ENCODE data around the gene POLQ.
A peak's percentile ranks its signal among the peaks of the same experiment; 100 is the strongest.
"Not testable (repeated sequence)": the region's sequence is repeated elsewhere in the genome, so short reads cannot be mapped to it uniquely, and the experiment has no call there.

The POLQ gene

DNA sequence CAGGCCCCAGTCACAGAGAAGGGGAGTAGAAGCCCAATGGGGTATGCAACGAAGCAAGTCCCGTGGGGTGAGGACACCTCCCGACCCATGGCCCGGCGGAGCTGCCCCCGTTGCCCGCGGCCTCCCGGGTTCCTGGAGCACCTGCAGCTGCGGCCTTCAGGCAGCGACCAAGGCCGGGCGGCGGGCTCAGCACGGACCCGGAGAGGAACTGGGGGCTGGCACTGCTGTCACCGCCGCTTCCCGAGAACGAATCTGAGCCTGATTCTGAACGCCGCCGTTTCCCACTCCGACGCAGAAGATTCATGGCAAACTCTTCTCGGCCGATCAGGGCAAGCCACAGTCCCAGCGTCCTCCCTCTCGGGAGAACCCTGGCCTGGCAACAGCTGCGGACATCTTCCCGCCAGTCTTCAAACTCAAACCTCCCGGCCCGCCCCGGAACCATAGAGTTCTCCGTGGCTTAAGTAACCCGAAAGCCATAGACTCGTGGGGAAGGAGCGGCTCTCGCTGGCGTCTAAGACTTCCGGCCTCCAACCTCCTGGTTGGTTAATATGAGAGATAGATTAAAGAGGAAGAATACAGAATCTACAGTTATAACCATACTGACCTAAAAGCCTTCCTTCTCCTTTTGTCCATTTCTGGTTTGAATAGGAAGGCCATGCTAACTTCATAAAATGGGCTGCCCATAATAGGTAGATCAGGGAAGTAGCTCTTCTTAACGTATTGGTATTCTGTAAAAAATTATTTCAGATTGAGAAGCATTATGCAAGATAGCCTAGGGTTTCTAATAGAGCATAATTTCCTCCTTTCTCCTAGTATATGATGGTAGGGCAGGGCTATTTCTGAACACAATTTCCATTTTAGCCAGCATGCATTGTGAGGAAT lies at the start of gene POLQ:
Gene POLQ (minus strand): TSS at position 415 of the 882 bp plus-strand sequence. CDS start 111 bp downstream, at position 304.
- DNase-seq: peak; percentile 88

DNA sequence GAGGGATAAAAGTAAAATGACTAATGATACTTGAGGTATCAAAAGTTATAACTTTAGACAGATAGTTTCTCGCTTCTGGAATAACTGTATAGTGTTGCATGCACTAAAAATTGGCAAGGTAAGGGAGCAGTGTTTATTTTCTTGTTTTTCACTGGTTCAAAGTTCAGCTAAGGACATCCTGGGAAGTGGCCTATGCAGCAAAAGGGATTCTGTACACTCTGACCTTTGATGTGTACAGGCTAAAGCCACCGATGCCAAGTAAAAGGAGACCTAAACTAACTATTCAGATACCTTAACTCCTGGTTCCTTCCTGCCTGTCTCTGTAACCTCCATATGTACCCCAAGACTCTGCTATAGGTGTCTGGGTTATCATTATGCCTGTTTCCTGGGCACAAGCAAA lies 49.1 kb upstream of the POLQ start:
- DNase-seq: no peak

DNA sequence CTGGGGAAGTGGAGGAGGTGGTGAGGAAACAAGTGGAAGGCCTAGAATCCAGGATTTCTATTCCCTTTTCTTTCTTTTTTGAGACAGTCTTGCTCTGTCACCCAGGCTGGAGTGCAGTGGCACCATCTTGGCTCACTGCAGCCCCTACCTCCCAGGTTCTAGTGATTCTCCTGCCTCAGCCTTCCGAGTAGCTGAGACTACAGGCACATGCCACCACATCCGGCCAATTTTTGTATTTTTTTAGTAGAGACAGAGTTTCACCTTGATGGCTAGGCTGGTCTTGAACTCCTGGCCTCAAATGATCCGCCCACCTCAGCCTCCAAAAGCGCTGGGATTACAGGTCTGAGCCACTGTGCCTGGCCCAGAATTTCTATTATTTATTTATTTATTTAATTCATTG lies 48.0 kb upstream of the POLQ start:
- not testable (repeated sequence) for DNase-seq

DNA sequence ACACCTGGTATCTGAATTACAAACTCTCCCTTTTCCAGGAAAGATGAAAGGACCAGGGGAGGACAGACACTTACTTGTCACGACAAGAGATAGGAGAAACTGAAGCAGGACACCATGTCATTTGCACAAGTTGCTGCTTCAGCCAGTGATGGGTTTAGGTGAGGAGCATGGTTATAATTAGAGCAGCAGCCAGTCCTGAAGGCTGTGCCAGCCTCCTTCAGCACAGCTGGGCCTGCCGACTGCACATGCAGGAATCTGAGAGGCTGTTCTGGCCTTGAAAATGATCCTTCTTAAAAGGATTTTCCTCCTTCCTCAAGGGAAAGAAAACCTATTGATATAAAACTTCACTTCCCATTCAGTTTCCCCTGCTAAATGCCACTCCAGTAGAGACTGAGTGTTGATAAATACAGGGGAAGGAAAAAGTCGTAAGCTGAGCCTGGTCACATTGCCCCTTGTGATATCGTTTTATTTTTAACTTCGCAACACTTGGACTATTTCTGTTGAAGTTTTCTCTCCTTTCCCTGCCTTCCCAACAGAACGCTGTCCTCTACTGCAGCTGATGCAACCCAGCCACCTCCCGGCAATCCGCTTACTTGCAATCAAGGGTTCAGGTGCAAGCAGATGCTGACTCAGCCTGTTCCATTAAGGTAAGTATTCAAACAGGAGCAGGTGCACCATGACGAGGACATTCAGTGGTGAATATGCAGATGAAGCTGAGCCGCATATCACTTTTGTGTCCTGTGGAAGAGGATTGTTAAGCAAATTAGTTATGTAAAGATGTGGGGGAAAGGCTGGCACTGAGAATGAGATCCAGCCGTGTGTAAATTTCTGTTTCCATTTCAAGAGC lies 47.3 kb upstream of the POLQ start, which contains the start of gene FBXO40:
Gene FBXO40 (plus strand): TSS at position 524 of the 847 bp plus-strand sequence. CDS start 27,197 bp downstream, outside the sequence.
- DNase-seq: peak; percentile 48

DNA sequence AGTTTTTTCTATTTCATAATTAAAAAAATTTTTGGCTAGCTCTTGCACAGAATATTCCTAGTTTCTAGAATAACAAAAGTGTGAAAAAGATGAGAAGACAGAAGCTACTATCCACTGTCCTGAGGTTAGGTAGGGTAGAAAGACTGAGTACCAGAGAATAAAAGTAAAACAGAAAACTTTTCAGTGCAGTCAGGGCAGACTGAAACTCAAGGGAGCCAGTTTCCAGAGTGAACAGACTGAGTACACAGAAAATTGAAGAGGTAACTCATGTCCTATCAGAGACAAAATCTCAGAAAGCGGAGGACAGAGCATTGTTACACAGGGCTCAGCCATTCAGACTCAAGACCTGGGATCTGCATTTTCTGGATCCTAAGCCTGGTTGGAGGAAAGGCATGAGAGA lies 38.6 kb upstream of the POLQ start:
- no peak for DNase-seq

DNA sequence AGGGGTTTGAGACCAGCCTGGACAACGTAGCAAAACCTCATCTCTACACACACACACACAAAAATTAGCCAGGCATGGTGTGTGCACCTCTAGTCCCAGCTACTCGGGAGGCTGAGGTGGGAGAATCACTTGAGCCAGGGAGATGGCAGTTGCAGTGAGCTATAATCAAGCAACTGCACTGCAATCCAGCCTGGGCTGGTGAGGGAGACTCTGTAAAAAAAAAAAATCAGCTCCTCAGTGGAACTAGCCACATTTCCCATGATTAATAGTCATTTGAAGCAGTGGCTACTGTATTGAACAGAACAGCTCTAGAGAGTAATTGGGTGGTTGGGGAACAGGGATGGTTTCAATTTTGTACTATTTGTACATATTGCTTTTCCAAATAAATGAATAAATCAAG lies 35.9 kb upstream of the POLQ start:
- DNase-seq: no peak

DNA sequence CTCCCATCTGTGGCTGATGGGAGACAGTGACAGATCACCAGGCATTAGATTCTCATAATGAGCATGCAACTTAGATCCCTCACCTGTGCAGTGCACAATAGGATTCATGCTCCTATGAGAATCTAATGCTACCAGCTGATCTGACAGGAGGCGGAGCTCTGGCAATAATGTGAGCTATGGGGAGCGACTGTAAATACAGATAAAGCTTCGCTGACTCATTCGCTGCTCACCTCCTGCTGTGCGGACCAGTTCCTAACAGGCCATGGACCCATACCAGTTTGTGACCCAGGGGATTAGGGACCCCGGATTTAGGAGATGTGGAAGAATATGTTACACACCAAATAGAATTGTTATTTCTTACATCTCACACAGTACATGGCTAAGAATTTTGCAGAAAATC lies 28.7 kb upstream of the POLQ start:
- no peak for DNase-seq

DNA sequence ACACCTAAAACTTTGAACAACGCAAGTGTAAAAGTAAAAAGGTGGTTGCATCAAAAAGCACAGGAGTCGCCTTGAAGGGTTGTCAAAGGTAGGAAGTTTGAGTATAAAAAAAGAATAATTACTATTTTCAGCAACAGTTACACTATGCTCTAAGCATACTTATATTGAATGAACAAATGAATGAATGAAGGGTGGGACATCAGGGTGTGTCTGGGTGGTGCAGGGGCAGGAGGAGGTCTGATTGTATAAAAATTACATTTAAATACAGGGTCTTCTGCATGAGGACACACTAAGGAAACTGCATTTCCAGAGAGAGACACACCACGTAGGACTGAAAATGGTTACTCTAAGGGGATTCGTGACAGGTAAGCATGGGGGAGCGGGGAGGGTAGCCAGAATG lies 21.9 kb upstream of the POLQ start, which contains the start of gene ARGFX:
Gene ARGFX (plus strand): TSS at position 301 of the 400 bp plus-strand sequence. CDS start 2,765 bp downstream, outside the sequence.
- DNase-seq: no peak

DNA sequence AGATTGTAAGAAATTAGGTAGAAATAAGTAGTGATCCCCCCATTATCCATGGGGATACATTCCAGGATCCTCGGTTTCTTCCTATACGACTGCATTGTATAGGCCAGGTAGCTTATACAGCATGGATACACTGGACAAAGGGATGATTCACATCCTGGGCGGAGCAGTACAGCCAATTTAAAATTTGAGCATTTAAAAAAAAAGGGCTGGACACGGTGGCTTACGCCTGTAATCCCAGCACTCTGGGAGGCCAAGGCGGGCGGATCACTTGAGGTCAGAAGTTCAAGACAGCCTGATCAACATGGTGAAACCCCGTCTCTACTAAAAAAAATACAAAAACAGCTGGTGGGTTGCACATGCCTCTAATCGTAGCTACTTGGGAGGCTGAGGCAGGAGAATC lies 21.0 kb upstream of the POLQ start:
- no peak for DNase-seq

DNA sequence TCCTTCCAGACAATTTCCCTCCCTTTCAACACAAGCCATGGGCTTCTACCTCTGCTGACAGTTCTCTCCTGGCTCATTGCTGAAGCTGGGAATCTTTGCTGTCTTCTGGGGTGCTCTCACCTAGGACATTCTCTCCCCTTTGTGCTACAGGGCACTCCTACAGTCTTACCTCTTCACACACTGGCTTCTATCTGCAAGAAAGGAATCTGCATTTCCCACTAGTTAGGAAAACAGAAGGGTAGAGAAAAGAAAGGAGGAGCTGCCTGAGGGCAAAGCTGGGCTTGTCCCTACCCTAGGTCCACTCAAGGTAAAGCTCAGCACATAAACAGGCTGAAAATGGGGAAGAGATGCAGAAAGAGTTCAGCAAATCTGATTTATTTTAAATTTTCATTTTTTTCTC lies 16.4 kb upstream of the POLQ start:
- DNase-seq: no peak

DNA sequence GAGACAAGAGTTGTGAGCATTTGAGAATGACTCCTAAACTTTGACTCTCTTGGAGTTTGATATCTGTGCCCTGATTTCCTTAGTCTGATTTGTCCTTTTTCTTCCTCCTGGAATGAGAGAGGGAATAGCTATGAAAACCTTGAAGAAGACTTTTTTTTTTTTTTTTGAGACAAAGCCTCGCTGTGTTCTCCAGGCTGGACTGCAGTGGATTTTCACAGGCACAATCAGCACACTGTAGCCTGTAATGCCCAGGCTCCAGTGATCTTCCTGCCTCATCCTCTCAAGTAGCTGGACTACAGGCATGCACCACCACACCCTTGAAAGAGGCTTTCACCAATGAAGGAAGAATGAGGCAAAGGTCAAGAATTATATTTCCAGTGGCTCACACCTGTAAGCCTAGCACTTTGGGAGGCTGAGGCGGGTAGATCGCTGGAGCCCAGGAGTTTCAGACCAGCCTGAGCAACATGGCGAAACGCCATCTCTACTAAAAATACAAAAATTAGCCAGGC lies 11.7 kb upstream of the POLQ start:
- DNase-seq: no peak

DNA sequence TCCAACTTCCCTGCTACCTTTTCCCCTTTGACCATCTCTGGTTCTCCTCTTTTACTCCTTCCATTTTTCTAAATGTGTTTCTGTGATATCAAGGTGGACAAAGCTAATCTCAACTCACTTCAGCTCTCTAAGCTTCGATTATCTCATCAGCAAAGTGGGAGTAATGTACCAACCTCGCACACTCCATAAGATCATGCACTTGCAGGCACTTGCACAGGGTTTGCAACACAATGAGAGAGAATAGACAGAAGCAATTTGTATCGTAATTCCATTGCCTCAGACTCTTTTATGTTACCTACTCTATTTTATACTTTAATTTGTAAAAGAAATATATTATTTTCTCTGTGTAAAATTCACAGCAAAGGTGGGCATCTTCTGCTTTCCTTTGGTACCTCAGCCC lies 7.0 kb upstream of the POLQ start:
- DNase-seq: no peak

DNA sequence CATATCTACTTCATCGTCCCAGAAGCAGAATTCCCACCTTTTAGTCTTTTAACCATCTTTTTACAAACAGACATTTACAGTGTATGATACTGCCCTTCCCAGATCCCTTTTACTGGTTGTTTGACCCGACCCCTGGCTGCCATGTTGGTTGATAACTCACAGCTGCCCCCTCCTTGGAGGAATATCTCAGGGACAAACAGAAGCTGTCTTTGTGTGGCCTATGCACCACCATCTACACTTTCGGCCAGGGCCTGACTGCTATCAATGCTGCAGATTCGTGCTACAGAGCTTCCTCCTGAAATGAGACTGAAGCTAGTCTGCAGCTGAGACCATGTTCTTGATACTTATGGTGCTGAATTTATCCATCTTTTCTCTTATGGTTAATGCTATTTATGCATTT lies 6.6 kb upstream of the POLQ start:
- no peak for DNase-seq

DNA sequence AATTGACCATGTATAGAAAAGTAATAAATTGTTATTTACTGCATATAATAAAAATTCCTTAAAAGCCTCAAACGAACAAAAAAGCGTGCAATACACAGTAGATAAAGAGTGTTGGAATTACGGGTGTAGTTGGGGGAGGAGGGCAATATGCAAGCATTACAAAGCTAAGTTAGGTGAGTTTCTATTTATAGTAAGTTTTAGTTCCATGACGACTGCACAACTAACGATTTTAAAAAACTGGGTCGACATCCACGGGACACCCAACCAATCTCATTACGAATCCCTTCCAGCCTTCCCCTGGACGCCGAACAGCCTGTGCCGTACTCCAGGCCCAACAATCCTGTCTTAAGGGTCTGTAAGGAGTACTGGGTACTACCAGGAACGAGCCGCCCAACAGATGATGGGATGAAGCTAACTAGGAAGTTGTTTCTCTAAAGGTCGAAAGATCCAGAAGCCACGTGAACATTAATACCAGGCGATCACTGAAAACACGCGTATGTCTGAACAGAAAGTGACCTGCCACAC lies 677 bp downstream of the POLQ start:
- no peak for DNase-seq

DNA sequence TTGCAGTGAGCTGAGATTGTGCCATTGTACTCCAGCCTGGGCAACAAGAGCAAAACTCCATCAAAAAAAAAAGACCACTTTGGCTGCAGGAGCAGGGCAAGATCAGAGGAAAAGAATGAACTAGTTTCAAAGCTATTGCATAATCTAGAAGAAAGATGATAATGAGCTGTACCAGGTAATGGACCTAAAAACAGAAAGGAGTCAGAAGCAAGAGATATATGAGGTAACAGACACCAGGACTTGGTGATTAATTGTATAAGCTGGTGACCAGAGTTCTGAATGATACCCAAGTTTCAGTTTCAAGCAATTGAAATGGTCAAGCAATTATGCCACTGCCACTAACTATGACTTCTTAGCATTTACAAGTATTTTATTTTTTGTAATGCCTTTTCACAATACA lies 2.9 kb downstream of the POLQ start:
- no peak for DNase-seq

DNA sequence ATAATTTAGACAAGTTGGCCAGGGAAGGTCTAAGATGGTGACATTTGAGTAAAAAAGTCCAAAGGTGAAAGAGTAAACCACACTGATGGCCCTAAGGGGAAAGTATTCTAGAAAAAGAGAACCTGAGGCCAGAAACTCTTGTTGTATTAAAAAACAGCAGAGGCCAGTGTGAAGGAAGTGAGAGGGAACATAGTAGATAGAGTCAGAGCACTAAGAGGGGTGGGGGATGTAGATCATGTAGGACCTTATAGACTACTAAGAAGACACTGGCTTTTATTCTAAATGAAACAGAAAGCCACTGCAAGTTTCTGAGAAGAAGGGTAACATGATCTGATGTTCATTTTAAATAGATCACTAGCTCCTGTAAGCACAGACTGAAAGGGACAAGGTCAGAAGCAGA lies 14.5 kb downstream of the POLQ start:
- no peak for DNase-seq

DNA sequence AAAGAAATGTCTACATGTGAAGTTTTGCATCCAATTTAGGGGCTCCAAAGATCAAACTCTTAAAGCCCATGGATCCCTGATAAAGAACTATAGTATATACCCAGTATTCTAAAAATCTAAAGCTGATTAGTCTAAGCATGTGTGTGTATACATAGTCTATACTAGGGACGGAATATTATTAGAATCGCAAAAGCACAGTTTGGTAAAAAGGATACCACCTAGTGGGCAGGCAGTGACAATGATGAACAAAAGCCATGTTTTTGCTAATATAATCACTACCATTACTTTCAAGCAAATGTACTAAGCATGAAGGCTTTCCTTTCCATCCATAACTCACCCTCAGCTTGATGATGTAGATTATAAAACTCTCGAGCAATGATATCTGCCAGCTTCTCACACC lies 16.5 kb downstream of the POLQ start:
- no peak for DNase-seq

DNA sequence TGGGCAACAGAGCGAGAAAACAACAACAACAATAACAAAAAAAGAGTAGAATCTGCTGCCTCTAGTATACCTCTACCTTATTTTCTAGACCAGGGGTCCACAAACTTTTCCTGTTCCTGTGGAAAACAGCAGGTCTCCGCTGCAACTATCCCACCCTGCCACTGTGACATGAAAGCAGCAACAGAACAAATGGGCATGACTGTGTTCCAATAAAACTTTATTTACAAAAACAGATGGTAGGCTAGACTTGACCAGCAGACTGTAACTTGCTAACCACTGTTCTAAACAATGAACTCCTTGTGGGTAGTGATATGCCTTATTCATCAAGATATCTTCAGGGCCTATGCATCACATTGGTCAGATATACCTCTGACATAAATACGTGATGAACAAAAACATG lies 25.3 kb downstream of the POLQ start:
- DNase-seq: no peak

DNA sequence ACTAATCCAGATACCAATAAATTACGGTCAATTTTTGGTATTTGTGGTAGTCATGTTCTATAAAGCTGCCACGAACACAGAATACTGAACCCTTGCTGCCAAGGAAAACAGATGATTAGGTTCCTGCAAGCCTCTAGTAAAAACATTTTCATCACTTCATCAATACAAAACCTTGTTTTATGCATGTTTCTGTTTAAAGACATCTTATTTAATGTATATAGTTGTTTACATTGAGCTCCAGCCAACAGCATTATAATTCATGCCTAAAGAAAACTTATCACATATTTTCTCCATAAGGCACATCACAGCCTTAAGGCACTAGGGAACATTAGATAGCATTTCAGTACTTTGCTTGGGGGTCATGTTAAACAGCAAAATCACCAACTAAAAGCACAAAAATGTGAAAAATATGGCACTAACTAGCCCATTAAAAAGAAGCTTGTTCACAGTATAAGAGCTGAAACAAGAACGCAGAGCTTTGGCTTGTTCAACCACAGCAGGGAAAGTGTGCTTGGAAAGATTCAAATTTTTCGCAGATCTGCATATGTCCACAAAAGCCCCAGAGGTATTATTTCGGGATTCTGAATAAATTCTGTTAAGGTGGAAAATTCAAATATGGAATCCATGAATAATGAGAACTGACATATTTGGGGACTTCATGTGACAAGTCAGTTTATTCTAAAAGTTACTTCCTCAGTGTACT lies 27.7 kb downstream of the POLQ start:
- no peak for DNase-seq

DNA sequence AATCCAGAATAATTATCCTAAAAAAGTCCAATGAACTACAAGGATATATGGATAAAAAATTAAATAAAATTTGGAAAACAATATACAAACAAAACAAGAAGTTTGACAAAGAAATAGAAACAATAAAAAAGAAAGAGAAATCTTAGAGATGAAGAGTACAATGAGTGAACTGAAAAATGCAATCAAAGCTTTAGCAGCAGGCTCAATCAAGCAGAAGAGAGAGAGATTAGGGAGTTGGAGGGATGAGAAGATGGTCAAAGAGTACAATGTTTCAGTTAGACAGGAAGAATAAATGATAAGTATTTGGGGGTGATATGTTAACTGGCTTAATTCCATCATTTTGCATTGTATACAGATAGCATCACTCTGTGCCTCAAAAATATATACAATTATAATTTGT lies 29.9 kb downstream of the POLQ start:
- no peak for DNase-seq

DNA sequence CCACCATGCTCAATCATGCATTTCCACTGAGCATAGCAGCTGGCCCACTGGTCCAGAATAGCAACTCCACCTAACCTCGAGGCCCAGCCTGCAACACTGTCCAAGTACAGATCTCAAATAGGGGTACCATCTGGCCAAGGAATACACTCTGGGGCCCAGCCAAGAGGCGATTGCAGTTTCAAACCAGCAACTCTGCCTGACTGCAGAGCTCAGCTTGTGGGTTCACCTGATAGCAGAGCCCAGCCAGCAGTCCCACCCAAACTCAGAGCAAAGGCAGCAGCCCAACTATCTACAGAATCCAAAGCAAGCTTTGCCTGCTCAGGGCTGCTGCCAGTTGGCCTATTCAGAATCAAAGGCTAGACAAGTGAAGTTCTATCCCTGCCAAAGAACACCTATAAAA lies 30.5 kb downstream of the POLQ start:
- no peak for DNase-seq

DNA sequence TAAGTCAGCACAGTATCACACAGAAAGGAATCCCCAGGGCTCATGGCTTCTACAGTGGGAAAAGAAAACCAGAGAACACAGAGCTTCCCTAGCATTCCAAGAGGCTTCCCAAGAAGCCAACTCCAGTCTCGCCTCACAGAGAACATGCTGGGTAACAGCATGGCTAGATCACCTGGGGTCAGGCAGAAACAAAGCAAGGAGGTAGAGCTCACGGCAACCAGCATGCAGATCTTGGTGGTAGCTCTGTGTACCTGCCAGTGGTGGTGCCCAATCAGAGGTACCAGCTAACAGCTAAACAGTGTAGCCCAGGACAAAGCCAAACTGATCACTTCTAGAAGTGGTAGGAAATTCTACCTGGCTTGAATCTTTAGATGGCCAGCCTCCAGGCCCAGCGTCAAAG lies 31.3 kb downstream of the POLQ start:
- no peak for DNase-seq

DNA sequence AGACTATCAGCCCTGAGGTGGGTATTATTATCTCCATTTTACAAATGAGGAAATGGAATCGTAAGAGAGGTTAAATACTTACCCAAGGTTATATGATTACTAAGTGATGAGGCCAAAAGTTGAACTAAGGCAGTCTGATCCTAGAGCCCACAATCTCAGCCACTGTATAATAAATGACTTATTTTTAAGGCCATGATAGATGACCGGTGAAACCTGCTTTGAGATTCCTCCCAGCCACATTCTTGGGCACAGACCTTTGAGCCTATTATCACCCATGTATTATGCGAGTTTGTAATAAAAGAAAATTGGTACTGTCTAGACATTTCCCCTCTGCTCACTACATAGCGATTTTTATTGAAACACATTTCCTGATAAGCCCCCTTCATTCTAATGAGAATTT lies 37.4 kb downstream of the POLQ start:
- DNase-seq: no peak

Measured in NCI-H2081 treated with DMSO at 0.1 percent for 48 hours (cell line).